C1 segment of cervical spinal cord (tissue), 14 donors: ENCODE results near the gene ZNF248.
"Not testable (repeated sequence)": the region's sequence is repeated elsewhere in the genome, so short reads cannot be mapped to it uniquely, and the experiment has no call there.

Experiments used
- DNase-seq, 14 donors: peaks; one replicate each; lab custom pipeline; 2025; lab: John Stamatoyannopoulos, UW

The ZNF248 gene

GRCh38 chr10:37747081-37747480 lies 110.3 kb downstream of the ZNF248 start:
- no peak for DNase-seq

GRCh38 chr10:37741831-37742230 lies 115.6 kb downstream of the ZNF248 start:
- no peak for DNase-seq

DNA sequence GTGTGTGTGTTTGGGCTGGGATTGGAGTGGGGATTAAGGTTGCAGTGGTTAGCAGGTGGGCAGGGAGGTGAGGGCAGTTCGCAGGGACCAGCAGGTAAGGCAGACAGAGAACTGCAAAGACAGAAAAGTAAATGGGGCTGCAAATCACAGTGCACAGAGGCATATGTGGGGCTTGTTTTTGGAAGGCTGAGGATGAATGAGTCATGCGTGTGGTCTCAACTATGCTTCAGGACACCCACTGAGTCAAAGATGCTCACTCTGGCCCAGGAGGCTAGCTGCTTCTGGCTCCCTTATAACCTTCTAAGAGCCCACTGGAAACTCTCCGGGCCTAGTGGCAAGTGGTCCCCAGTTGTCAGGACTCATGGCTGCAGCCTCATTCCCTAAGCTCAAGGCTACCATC lies 118.2 kb downstream of the ZNF248 start:
- no peak for DNase-seq

DNA sequence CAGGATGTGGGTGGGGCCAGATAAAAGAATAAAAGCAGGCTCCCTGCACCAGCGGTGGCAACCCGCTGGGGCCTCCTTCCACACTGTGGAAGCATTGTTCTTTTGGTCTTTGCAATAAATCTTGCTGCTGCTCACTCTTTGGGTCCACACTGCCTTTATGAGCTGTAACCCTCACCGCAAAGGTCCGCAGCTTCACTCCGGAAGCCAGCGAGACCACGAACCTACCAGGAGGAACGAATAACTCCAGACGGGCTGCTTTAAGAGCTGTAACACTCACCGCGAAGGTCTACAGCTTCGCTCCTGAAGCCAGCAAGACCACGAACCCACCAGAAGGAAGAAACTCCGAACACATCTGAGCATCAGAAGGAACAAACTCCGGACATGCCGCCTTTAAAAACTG lies 119.2 kb downstream of the ZNF248 start:
- DNase-seq, result not testable (repeated sequence)

DNA sequence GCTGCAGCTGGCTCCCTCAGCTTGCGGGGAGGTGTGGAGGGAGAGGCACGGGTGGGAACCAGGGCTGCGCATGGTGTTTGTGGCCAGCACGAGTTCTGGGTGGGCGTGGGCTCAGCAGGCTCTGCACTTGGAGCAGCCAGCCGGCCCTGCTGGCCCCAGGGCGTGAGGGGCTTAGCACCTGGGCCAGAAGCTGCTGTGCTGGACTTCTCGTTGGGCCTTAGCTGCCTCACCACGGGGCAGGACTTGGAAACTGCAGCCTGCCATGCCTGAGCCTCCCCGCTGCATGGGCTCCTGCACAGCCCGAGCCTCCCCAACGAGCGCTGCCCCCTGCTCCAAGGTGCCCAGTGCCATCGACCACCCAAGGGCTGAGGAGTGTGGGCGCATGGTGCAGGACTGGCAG lies 120.1 kb downstream of the ZNF248 start:
- DNase-seq, result no peak

- DNase-seq, result no peak
Measured at GRCh38 chr10:37736120-37736519, 121.3 kb downstream of the ZNF248 start.

GRCh38 chr10:37734971-37735370 lies 122.4 kb downstream of the ZNF248 start:
- no peak for DNase-seq
